ENCODE measurements around the gene RNF207.
A peak's percentile ranks its signal among the peaks of the same experiment; 100 is the strongest.

Gene RNF207

GRCh38 chr1:6249739-6250689, 44.1 kb downstream of the RNF207 start:
- DNase-seq (ENCODE audit: low read depth), result no peak

- DNase-seq (ENCODE audit: low read depth), result no peak
Observed at GRCh38 chr1:6251233-6251632, 45.3 kb downstream of the RNF207 start.

GRCh38 chr1:6251681-6252373, 45.9 kb downstream of the RNF207 start:
- no peak for DNase-seq (ENCODE audit: low read depth)

DNA sequence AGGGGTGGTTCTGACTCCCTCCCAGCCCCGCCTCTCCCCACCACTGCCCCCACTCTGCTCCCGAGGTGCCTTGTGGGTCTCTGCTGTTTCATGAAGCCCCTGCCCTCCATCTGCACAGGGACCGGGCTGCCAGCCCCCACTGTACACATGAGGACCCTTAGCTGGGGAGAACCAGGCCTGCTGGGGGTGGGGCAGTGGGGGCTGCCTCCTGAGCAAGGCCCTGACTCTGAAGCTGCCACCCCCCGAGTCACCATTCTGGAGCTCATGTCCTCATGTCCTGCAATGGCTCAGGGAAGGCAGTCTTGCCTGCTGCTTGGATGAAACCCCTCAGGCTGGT, 46.4 kb downstream of the RNF207 start:
- DNase-seq (ENCODE audit: low read depth), result no peak

DNA sequence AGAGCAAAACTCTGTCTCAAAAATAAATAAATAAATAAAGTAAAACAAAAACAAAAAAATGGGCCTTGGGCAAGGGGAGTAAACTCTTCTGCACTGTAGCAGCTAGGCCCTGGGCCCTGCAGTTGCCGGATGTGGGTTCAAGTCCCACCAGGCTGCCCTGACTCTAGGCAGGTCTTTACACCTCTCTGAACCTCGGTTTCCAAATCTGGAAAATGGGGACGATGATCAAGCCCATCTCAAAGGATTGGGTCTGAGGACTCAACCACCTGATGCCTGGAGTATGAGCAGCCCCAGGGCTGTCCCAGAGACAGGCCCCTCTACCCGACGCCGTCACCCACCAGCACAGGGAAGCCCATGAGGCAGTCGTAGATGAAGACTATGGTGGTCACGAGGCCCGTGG, 47.5 kb downstream of the RNF207 start:
- no peak for DNase-seq (ENCODE audit: low read depth)

GRCh38 chr1:6254691-6255090, 48.8 kb downstream of the RNF207 start:
- DNase-seq (ENCODE audit: low read depth), result no peak

- DNase-seq (ENCODE audit: low read depth), result no peak
Observed at GRCh38 chr1:6256645-6257044, 50.7 kb downstream of the RNF207 start.

DNA sequence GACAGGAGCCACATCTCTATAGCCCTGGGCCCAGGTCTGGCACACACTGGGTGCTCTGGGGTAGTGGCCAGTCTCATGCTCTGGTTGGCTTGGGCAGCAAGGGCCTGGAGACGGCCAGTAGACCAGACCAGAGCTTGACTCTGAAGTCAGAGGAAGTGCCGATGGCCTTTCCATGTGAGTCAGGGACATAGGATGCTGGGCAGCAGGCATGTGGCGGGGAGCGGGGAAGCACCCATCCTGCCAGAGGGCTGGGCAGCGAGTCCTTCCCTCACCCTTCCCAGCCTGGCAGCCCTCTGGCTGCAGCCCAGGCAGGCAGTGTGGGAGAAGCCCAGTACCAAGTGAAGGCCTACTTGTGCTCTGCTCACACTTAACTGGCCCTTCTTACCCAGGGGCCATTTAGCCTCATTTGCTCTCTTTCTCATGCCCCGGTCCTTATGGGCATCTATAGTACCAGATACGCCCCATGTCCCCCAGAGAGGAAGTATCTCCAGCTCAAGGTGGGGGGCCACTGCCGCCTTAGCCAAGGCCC, 51.7 kb downstream of the RNF207 start:
- DNase-seq (ENCODE audit: low read depth), result peak; percentile 63

DNA sequence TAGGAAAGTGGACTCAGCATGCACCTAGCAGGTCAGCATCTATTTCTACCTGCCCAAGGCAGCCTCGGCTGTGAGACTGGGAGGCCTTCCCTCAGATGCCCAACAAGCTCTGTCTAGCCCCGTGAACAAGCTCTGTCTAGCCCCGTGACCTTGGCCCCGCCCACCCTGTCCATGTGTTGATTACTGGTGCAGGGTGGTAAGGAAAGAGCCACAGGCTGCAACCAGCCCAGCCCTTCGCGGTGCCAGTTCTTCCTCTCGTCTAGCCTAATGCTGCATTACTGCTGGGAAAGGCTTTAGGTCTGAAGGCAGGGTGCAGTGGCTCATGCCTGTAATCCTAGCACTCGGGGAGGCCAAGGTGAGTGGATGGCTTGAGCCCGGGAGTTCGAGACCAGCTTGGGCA, 52.8 kb downstream of the RNF207 start:
- DNase-seq (ENCODE audit: low read depth), result no peak

DNA sequence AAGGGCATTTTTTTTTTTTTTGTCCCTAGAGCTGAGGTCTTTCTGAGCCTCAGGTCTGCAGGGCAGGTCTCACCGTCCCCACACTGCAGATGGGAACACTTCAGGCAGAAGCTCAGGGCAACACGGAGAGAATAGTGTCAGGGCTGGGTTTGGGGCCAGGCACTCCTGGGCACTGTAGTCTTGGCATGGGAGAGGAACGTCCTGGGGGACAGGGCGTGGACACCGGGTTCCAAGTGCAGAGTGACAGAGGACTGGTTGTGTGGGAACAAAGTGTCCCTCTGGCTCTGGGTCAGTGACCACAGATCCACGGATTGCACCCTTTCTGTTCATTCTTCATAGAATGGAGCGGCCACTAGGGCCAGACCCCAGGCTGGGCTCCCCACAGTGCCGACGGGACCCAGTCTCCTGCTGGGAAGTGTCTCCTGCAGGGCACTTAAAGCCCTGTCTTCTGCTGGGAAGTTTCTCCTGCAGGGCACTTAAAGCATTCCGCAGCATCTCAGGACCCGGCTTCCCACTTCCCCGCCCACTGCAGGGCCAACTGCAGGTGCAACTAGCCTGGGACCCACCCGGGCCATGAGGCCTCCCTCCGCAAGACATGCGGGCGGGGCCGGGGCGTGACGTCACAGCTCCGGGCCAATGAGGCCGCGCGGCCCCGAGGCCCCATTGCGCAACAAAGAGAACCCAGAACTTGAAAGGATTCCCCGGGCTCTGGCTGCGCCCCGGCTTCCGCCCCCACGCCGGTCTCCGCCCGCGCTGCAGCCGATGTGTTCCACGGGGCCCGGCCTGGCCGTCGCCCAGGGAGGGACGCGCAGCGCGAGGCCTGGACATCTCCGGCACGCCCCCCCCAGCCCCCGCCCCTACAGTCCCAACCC, 53.8 kb downstream of the RNF207 start:
- DNase-seq (ENCODE audit: low read depth), result peak; percentile 84

DNA sequence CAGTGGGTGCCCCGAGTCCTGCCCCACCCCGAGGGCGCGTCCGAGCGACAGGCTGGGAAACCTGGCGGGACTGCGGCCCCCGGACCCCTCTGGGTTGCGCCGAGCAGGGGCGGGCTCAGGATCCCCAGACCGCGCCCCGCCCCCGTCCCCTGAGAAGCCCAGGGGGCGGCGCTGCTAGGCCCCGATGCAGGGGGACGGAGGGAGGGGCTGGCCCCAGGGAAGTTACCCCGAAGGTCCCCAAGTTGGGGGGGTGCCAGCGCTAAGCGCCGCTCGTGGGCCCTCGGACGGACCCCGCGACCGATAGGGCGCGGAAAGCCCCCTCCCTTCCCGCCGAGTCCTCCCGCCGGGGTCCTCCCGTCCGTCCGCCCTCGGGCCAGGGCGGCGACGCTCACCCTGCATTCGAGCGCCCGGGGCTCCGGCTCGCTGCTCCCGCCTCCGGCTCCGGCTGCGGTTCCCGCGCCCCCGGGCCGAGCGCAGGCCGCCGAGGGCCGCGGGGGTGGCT, 54.6 kb downstream of the RNF207 start:
- DNase-seq (ENCODE audit: low read depth), result peak; percentile 45

- peak; percentile 59 for DNase-seq (ENCODE audit: low read depth)
Observed at GRCh38 chr1:6260961-6261614, 55.2 kb downstream of the RNF207 start, which contains the start of gene GPR153. Gene GPR153 (minus strand): TSS chr1:6261098. CDS start chr1:6254905, 6,193 bp downstream.

- no peak for DNase-seq (ENCODE audit: low read depth)
Observed at GRCh38 chr1:6261615-6261995, 55.7 kb downstream of the RNF207 start.

DNA sequence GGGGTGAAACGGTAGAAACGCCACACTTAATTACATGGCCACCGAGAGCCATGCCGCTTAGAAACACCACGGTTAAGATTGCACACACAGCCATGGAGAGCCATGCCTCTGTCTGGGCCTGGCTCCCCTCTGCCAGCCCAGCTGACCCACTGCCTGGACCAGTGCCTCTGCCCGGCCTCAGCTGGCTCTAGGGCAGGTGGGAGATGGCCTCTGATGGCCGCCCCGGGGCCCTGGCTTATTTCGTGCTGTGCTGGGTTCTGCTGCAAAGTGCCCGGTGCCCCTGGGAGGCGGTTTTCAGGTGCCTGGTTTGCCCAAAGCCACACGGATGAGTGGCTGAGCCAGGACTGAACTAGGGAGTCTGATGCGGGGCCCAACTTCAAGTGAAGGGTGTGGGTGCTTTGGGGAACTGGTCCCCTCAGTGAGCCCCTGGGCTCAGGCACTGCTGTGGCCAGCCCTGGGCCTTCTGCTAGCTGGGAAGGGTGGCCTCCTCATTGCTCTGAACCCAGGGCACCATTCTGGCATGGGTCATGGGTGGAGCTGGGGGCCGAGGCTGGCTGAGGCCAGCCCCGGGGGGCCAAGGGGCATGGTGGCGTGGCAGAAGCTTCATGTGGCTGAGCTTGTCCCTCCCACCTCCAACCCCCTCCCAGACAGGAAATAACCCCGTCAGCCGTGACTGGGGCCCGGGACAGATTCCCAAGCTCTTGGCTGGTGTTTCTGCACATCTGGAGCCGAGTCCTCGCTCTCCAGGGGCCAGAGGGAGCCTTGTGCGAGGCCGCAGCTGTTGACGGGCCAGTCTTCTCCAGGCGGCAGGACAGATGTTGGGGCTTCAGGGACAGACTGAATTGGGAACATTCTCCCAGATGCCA, 56.9 kb downstream of the RNF207 start:
- no peak for DNase-seq (ENCODE audit: low read depth)

DNA sequence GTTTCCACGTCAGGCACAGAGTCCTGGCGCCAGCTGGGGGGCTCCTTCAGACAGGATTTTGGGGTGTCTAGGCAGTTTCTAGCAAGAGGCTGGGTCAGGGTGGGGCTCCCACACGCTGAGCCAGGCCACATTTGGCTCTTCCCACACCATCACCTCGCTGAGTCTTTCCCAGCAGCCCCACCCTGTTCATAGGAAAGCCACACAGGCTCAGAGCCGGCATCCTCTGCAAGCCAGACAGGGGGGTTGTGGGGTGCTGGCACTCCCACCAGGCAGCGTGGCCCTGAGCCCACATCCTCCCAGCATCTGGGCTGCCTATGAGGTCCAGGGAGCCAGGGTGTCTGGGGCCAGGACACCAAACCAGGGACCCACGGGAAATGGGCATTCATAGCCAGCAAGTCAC, 57.8 kb downstream of the RNF207 start:
- no peak for DNase-seq (ENCODE audit: low read depth)

- no peak for DNase-seq (ENCODE audit: low read depth)
Observed at GRCh38 chr1:6265151-6265550, 59.2 kb downstream of the RNF207 start.

DNA sequence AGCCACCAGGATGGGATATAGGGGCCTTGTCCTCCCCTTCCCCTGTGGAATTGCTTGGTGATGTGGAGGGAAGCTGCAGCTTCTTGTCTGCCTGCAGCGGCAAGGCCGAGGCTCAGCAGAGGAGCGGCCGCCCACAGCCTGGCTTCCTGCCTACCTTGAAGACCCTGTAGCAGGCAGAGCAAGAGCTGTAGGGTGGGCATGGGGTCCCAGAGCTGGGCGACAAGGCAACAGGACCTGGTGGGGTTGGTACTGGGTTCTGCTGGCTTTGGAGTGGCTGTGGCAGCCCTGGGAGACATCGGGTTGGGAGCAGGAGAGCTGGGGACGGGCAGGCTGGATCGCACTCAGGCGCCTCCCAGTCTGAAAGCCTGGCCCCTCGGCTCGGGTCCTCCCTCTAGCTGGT, 60.7 kb downstream of the RNF207 start:
- DNase-seq (ENCODE audit: low read depth), result no peak

- DNase-seq (ENCODE audit: low read depth), result peak; percentile 63
Observed at GRCh38 chr1:6267686-6268322, 61.9 kb downstream of the RNF207 start.

DNA sequence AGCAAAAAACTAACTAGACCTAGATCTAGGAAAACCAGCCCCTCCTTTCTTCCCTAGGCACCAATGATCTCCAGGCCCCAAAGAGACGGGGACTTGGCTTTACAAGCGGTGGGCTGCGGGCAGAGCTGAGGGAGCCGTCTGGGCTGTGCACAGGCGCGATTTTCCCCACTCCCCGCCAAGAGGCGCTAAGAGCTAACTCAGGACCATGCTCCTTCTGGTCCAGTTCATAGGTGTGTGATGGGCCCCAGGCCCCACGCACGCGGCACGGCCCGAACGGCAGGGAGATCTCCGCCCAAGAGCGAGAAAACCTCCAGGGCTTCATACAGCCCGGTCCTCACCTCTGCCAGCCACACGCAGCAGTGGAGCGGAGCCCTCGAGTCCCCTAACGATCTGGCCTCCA, 62.5 kb downstream of the RNF207 start:
- DNase-seq (ENCODE audit: low read depth), result no peak

DNA sequence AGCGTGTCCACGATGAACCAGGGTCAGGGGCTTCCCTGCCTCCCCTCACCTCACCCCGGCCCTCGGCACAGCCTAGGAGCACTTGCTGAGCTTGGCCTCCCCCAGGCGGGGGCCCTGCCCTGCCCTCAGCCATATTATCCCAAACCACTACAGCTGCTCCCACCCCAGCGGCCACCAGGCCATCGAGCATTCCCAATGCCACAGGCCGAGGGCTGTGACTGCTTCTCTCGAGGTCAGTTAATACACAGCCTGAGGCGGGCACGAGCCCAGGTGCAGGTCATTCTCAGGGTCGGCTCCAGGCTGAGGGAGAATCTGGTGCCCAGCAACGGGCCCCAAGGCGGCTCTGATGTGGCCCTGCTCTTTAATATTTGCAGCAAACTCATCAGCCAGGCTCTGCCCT, 63.4 kb downstream of the RNF207 start:
- DNase-seq (ENCODE audit: low read depth), result no peak
